NCI-H2227 treated with DMSO at 0.1 percent for 48 hours (cell line): ENCODE data around the gene MINK1.

Experiments used
- DNase-seq: peaks from one replicate; lab custom pipeline; 2025; lab: John Stamatoyannopoulos, UW

The MINK1 gene

DNA sequence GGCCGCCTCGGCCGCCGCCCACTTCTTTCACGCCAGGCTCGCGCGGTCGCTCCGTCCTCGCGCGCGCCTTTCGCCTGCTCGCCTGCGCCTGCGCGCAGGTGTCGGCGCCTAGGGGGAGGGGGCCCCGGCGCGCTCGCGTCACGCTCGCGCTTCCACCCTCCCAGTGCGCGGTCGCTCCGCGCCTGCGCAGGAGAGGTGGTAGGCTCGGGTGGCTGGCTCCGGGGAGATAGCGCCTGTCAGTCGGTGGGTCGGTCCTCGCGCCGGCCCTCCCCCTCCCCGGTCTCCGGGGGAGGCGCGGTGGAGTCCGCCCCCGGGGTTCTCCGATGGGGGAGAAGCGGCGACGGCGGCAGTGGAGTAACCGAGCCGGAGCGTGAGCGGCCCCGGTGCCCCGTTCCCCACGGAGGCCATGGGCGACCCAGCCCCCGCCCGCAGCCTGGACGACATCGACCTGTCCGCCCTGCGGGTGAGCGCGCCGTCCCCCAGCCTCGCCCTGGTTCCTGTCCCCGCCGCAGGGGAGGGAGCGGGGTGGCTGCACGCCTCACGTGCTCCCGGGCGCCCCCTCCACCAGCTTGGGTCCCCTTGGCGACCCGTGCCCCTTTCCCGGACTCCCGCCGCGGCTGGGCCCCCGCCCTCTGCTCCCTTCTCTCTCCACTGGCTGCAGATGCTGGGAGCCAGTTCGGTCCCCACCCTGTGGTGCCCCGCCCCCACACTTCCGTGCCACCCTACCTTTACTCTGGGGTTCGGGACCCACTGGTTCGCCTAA is at the start of gene MINK1:
MINK1 (plus strand) TSS at position 163 of the 763 bp plus-strand sequence; CDS start at position 407, 244 bp downstream.
- peak; percentile 70 for DNase-seq

DNA sequence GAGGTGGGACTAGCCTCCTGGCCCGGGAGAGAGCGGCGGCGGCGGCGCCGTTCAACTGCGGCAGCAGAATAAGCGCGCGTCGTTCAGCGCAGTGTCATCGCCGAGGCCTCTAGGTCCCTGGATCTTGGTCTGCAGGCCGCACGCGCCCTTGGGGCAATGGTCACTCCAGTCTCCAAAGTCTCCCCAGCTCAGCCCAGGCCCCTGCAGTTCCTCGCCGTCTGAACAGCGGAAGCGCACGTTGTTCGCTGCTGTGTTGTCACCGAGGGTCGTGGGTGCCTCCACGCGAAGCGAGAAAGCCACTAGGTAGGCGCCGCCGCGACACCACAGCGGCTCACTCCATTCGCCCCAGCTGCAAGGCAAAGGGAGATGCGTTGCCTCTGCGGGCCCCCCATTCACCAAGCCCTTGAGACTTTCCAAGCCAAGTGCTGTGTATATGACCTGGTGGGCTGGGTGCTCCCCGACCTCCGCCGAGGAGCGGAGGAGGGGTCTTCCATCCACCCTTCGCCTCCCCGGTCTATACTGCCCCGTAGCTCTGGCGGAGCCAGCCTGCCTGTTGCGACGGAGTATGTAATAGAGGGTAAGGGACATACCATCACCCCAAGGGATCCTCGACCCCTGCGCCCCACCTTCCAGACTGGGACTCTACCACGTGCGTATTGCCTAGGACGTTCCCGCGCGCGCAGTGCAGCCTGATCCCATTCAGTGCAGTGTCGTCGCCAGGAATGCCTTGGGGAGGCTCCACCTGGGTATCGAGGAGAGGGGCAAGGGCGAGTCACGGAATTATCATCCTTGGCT is 47.6 kb upstream of the MINK1 start:
- no peak for DNase-seq

DNA sequence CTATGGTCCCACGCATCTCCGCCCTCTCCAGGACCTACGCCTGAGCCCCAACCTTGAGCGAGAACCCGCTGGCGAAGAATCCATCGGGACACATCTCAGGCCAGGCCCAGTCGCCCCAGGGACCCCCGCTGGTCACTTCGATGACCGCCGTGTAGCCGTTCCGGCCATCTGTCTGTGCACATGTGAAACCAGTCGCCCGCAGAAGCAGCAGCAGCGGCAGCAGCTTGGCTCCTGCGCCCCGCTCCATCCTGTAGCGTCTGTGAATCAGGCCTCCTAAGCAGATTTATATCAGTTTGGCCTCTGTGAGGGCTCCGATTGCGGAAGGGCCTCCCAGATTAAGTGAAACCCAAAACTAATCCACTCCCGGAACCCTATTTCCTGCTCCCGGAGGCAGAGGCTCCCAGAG is 47.0 kb upstream of the MINK1 start, which contains the start of gene VMO1:
VMO1 (minus strand) TSS at position 259 of the 406 bp plus-strand sequence; CDS start at position 247, 12 bp downstream.
- DNase-seq: no peak

DNA sequence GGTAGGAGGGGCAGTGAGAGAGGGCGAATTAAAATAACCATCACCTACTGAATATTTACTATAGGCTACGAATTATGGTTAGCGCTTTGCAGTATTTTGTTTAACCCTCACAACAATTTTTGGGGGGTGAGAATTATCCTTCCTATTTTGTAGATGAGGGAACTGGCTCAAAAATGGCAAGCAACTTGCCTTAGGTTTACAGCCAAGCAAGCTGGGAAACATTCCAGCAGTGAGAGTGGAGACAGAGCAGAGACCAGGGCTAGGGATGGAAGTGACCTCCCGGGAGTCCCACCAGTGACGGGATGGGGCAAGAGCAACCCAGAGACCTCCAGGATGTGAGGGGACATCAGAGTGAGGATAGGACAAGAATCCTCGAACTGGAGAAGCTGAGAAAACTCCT is 46.6 kb upstream of the MINK1 start:
- DNase-seq: no peak

DNA sequence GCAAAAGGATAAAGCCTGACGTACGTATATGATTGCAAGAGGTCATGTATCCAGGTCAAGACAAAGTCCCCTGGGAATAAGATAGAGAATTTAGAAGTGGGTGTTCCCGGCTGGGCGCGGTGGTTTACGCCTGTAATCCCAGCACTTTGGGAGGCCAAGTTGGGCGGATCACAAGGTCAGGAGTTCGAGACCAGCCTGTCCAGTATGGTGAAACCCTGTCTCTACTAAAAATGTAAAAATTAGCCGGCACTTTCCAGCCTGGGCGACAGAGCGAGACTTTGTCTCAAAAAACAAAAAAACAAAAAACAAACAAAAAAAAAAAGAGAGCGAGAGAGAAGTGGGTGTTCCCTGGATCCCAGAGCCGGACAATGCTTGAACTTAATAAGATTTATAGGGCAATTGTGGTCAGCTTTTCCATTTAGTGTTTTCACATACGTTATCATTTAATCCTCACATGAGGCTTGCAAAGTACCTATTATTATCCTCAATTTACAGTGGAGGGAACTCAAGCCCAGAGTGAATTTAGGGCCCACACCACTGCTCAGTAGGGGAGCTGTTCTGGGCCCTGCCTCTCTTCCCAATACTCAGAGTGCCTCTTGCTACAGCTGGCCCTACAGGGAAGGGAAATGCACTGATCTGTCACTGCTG is 44.9 kb upstream of the MINK1 start:
- DNase-seq: peak; percentile 64

DNA sequence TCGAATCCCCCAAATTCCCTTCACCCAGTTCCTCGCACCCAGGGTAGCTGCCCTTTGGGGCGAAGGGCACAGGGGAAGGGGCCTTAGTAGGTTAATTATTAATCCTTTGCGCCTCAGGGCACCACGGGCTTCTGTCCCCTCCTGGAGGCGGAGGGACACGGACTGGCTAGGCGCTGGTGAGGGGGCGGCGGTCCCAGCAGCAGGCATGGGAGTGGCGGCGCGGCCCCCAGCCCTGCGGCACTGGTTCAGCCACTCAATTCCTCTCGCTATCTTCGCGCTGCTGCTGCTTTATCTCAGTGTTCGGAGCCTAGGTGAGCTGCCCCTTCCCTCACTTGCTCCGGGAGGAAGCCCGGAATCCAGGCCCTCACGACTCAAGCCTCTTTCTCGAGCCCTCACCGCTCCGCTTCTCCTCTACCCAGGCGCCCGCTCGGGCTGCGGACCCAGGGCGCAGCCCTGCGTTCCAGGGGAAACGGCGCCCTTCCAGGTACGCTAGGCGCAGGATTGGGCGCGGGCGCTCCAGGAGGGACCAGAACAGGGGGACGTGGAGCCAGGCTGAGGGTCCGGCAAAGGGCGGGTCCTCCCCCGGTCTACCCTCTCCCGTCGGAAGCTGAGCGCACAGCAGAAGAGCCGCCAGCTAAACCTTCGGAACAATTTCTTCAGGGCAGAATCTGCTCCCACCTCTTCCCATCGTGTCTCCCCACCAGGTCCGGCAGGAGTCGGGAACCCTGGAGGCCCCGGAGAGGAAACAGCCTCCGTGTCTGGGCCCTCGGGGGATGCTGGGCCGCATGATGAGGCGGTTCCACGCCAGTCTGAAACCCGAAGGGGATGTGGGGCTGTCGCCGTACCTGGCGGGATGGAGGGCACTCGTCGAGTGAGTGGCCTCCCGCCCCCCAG is 44.1 kb upstream of the MINK1 start, which contains the start of gene GLTPD2:
GLTPD2 (plus strand) TSS at position 158 of the 894 bp plus-strand sequence; CDS start at position 206, 48 bp downstream.
- no peak for DNase-seq

DNA sequence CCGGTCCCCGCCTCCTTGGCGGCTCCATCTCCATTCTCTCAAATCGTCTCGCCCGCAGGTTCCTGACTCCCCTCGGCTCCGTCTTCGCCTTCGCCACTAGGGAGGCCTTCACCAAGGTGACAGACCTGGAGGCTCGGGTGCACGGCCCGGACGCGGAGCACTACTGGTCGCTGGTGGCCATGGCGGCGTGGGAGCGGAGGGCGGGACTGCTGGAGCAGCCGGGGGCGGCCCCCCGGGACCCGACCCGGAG is 43.5 kb upstream of the MINK1 start:
- DNase-seq: peak; percentile 22

DNA sequence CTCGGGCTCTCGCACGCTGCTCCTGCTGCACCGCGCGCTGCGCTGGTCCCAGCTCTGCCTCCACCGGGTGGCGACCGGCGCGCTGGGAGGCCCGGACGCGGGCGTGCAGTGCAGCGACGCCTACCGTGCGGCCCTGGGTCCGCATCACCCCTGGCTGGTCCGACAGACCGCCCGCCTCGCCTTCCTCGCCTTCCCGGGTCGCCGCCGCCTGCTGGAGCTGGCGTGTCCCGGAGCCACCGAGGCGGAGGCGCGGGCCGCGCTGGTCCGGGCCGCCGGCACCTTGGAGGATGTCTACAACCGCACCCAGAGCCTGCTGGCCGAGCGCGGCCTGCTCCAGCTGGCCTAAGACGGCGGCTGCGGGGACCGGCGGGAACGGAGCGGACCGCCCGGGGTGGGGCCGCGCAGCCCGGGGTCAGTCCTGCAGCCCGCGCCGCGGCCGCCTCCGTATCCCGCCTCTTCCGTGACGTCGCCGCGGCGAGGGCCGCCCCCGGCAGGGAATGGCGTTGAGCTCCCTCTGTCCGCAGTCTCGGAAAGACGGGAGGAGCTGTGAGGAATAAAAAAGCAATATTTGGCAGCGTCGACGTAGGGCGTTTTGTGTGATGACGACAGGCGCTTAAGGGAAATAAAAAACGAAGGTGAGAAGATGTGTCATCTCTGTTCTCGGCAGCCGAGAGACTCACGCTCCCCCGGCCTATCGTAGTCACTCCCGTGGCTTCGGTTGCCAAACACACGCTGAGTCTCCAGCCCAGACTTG is 43.0 kb upstream of the MINK1 start:
- DNase-seq: peak; percentile 63

DNA sequence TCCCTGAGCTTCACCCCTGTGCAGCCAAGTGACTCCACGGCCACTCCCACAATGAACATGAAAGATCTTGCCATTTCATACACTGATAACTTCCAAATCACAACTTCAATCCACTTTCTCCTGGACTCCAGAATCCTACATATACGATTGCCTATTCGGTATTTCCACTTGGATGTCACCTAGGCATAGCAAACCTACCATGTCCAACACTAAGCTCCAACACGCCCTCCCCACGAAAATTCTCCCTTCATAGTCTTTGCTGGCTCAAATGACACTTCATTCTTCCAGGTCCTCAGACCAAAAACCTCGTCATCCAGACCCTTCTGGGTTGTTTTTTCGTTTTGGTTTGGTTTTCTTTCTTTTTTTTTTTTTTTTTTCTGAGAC is 42.4 kb upstream of the MINK1 start:
- DNase-seq: no peak

DNA sequence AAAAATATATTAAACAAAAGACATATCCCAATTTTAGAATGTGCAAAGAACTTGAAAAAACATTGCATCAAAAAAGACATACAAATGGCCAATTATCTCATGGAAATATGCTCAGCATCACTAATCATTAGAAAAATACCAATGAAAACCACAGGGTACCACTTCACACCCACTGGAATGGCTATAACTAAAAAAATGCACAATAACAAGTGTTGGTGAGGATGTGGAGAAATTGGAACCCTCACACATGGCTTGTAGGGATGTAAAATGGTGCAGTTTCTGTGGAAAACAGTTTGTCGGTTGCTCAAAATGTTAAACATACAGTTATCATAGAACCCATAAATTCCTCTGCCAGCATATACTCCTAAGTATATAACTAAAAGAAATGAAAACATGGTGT is 38.0 kb upstream of the MINK1 start:
- DNase-seq: no peak

DNA sequence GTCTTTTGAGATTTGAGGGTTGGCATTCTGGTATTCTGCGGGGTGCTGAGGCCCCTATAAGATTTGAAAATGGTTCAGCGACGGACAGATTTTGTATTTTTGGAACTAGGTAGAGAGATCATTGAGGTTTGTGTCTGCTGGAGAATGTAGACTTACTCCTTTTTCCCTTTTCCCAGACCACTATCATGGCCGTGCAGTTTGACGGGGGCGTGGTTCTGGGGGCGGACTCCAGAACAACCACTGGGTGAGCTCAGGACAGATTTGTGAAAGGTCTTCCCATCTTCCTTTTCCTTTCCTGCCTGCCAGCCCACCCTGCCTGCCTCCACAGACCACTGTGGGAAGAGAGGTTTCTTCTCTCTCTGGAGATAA is 36.6 kb upstream of the MINK1 start:
- DNase-seq: peak; percentile 3

DNA sequence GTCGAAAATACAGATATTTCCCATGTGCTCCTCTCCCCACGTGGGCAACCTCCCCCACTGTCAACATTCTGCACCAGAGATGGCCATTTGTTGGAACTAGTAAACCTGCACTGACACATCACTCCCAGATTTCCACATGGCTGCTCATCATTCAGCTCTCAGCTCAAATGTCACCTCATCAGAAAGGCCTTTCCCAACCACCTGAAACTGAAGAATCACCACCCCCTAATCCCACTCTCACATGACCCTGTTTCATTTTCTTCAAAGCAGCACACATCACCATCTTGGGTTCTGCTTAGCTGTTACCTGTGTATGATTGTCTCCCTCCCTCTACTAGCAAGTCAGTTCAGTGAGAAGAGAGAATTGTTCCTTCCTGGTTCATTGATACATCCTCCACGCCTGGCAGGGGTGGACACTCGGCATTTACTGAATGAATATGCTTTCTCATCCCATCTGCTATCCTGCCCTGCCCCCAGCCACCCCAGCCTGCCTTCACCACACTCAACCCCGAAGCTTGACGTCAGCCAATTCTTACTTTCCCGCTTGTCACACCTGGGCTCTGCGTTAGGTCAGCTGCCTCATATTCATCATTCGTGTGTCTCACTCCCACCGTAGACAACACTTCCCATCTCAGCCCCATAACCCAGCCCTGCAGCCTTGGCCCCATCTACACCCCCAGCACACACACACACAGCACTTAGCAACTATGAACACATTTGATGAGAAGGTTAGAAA is 32.5 kb upstream of the MINK1 start:
- DNase-seq: peak; percentile 3

DNA sequence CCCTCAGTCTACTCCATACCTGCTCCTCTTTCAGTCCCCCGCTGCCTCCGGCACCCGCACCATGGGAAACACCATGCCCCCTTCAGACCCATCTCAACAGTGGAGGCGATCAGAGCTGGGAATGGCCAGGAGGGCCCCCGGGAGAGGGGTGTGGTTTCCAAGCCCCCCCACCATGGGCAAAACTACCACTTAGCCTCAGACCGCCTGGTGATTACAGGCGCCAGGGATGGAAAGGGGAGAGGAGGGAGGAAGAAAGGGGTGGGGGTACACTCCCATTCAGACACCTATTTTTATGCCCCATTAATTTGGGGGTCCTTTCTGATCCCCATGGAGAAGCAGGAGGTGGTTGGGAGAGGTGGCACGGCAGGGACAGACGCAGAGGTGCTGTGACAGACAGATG is 30.9 kb upstream of the MINK1 start, which contains the start of gene C17orf114:
C17orf114 (minus strand) TSS at position 101 of the 400 bp plus-strand sequence.
- DNase-seq: peak; percentile 29

DNA sequence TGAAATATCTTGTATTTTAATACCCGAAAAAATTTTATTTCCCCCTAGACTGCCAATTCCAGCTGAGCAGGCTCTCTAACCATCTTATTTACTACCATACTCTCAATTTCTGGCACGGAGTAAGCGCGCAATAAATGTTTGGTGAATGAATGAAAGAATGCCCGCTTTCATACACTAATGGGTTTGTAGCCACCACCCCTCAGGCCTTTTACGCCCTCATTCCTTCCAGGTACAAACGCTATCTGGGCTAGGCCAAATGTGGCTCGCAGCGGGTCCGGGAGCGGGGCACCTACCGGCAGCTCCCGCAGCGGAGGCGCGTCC is 26.7 kb upstream of the MINK1 start:
- no peak for DNase-seq

DNA sequence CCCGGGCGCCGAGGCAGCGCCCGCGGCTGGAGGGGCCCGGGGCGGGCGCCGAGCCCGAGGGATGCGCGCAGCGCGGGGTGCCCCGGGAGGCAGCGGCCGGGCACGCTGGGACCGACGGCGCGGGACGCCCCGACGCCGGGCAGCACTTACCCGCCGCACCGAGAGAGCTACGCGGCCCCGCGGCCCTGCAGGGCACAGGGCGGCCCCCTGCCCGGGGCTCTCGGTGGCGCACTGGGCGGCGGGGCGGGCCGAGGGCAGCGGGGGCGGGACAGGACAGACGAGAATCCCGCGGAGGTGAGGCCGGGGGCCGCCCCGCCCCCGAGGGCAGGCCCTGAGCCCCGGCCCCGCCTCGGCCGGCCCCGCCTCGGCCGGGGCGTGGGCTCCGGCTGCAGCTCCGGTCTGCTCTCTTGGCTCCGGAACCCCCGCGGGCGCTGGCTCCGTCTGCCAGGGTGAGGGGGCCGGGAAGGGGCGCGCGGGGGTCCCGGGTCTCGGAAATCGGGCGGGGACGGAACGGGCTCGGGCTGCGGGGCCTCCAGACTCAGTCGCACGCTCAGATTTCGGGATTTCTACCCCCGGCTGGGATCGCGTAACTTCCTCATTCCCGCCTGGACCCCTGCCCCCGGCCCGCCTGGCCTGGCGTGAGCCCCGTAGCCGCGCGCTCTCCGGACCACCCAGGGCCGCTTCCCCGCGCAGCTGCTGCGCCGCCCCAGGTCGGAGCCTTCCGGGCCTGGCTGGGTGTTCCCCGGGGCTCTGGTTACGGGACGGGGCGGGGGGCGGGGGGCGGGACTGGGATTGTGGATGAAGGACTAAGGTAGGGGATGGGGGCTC is 26.1 kb upstream of the MINK1 start, which contains the start of gene PLD2:
PLD2 (plus strand) TSS at position 376 of the 828 bp plus-strand sequence. CDS start 621 bp downstream, outside the sequence.
- DNase-seq: peak; percentile 45

DNA sequence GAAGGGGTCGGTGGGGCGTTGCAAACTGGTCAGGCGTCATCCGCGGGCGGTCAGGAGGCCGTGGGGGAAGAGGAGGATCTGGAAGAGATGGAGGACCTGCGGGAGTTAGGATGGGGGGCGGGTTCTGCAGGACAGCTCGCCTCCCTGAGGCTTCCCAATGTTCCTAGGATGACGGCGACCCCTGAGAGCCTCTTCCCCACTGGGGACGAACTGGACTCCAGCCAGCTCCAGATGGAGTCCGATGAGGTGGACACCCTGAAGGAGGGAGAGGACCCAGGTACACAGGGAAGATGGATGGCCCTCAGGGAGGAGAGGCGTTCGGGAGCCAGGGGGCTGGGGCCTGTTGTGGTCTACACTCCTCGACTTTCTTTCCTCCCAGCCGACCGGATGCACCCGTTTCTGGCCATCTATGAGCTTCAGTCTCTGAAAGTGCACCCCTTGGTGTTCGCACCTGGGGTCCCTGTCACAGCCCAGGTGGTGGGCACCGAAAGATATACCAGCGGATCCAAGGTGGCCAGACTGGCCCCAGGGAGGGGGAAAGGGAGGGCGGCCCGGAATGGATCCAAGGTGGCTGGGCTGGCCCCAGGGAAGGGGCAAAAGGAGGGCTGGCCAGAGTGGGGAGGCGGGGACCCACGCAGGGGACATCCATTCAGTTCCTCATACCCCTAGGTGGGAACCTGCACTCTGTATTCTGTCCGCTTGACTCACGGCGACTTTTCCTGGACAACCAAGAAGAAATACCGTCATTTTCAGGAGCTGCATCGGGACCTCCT is 25.3 kb upstream of the MINK1 start:
- no peak for DNase-seq

DNA sequence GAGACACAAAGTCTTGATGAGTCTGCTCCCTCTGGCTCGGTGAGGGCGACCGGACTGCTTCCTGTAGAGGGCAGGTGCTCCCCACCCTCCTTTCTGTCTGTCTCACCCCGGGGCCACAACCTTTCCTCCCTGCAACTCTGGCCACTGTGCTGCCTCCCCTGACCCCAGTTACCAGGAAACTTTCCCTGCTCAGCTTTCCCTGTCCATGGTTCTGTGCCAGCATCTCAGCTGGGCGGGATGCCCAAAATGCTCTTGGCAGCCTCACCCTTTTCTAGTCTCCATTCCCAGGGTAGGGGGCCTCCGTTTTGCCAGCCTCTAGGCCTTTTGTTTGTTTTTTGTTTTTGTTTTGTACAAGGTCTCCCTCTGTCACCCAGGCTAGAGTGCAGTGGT is 24.8 kb upstream of the MINK1 start:
- DNase-seq: no peak

DNA sequence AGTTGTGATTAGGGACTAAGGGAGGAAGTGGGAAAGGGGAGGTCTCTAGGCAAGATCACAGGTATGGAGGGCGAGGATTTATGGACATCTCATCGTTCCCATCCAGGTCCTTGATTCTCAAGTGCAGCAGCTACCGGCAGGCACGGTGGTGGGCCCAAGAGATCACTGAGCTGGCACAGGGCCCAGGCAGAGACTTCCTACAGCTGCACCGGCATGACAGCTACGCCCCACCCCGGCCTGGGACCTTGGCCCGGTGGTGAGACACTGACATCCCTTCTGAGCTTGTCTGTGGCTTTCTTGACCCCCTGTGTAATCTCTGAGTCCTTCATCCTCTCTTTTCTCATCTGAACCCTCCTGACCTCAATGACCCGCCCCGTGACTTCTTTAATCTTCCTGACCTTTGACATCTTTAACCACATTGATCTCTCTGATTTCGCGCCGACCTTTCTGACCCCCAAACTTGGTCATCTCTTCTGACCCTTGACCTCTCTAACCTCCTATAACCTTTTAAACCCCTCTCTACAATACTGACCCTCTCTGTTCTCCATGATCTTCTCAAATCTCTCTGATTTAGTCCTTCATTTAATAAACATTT is 22.3 kb upstream of the MINK1 start:
- no peak for DNase-seq
